ENCODE results near the gene RAB37.

The RAB37 gene

GRCh38 chr17:74736513-74737298 lies at the start of gene RAB37:
RAB37 (plus strand) TSS chr17:74737256; CDS start chr17:74737273, 17 bp downstream.
- DNase-seq (ENCODE audit: low read depth): no peak

GRCh38 chr17:74687886-74688285 lies 49.2 kb upstream of the RAB37 start:
- no peak for DNase-seq (ENCODE audit: low read depth)

GRCh38 chr17:74690409-74690825 lies 46.6 kb upstream of the RAB37 start:
- DNase-seq (ENCODE audit: low read depth): no peak

GRCh38 chr17:74691151-74691550 lies 45.9 kb upstream of the RAB37 start:
- DNase-seq (ENCODE audit: low read depth): no peak

- no peak for DNase-seq (ENCODE audit: low read depth)
Observed at GRCh38 chr17:74694081-74694480, 43.0 kb upstream of the RAB37 start.

- DNase-seq (ENCODE audit: low read depth): no peak
Observed at GRCh38 chr17:74695629-74696028, 41.4 kb upstream of the RAB37 start.

GRCh38 chr17:74697515-74697914 lies 39.5 kb upstream of the RAB37 start:
- DNase-seq (ENCODE audit: low read depth): no peak

- no peak for DNase-seq (ENCODE audit: low read depth)
Observed at GRCh38 chr17:74698069-74698468, 39.0 kb upstream of the RAB37 start.

- no peak for DNase-seq (ENCODE audit: low read depth)
Observed at GRCh38 chr17:74699236-74699635, 37.8 kb upstream of the RAB37 start.

GRCh38 chr17:74702116-74702871 lies 34.8 kb upstream of the RAB37 start:
- no peak for DNase-seq (ENCODE audit: low read depth)

- no peak for DNase-seq (ENCODE audit: low read depth)
Observed at GRCh38 chr17:74703311-74703710, 33.7 kb upstream of the RAB37 start.

GRCh38 chr17:74704544-74704943 lies 32.5 kb upstream of the RAB37 start:
- no peak for DNase-seq (ENCODE audit: low read depth)

- DNase-seq (ENCODE audit: low read depth): no peak
Observed at GRCh38 chr17:74711058-74711824, 25.8 kb upstream of the RAB37 start.

GRCh38 chr17:74712301-74712700 lies 24.8 kb upstream of the RAB37 start:
- DNase-seq (ENCODE audit: low read depth): no peak

GRCh38 chr17:74712756-74713155 lies 24.3 kb upstream of the RAB37 start, which contains the start of gene CD300LF:
CD300LF (minus strand) TSS chr17:74712923; CDS start chr17:74712866, 57 bp downstream.
- no peak for DNase-seq (ENCODE audit: low read depth)

GRCh38 chr17:74713171-74713755 lies 23.8 kb upstream of the RAB37 start:
- DNase-seq (ENCODE audit: low read depth): no peak

GRCh38 chr17:74715144-74715543 lies 21.9 kb upstream of the RAB37 start:
- DNase-seq (ENCODE audit: low read depth): no peak

- no peak for DNase-seq (ENCODE audit: low read depth)
Observed at GRCh38 chr17:74720506-74720905, 16.6 kb upstream of the RAB37 start.

- DNase-seq (ENCODE audit: low read depth): no peak
Observed at GRCh38 chr17:74722782-74723181, 14.3 kb upstream of the RAB37 start.

GRCh38 chr17:74723891-74724290 lies 13.2 kb upstream of the RAB37 start:
- no peak for DNase-seq (ENCODE audit: low read depth)

- DNase-seq (ENCODE audit: low read depth): no peak
Observed at GRCh38 chr17:74725111-74725510, 11.9 kb upstream of the RAB37 start.

GRCh38 chr17:74728033-74728701 lies 8.9 kb upstream of the RAB37 start:
- DNase-seq (ENCODE audit: low read depth): no peak
